Measurements from ENCODE around the gene CRELD1. TPM values are rescaled to one million over a fixed set of nuclear protein-coding genes. Genes with fewer than 3 reads are reported as not detected.
"Not testable (repeated sequence)": the region's sequence is repeated elsewhere in the genome, so short reads cannot be mapped to it uniquely, and the experiment has no call there.

Gene CRELD1
- total and polyA plus RNA-seq, 5 donors from 2014 or later = 20.5 to 26.5 (median 24.6) TPM

DNA sequence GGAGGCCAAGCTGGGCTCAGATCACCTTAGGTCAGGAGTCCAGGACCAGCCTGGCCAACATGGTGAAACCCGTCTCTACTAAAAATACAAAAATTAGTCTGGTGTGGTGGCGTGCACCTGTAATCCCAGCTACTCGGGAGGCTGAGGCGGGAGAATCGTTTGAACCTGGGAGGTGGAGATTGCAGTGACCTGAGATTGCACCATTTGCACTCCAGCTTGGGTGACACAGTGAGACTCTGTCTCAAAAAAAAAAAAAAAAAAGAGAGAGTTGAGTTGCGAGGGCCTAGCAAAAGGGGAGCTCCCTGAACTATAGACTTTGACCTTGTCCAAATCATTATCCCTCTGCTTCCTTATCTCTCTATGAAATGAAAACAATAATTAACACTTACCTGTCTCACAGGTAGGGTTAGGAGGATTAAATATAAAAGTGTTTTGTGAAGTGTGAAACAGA is 32.6 kb upstream of the CRELD1 start:
- not testable (repeated sequence) for H3K4me3 Mint-ChIP-seq; H3K4me3 ChIP-seq (ENCODE audit: low read depth, low read length); H3K27me3 ChIP-seq (ENCODE audit: control insufficient read depth, insufficient read depth, low read length); DNase-seq; H3K9me3 Mint-ChIP-seq; H3K9me3 ChIP-seq (ENCODE audit: control insufficient read depth in 2 of 2, low read length in 2 of 2); H3K27ac ChIP-seq (ENCODE audit: insufficient read depth, low read length, poor library complexity, severe bottlenecking); H3K27me3 Mint-ChIP-seq; H3K36me3 ChIP-seq (ENCODE audit: control insufficient read depth, insufficient read depth, low read length); ATAC-seq (ENCODE audit: low read depth in 2 of 2); H3K36me3 Mint-ChIP-seq
- H3K4me1 Mint-ChIP-seq = peaks cover 8 to 54% (median 33%) of the 10 kb centered on the region in 4 donors
- H3K4me1 ChIP-seq (ENCODE audit: control insufficient read depth, insufficient read depth, low read length, poor library complexity, severe bottlenecking) = peaks cover 17% of the 10 kb centered on the region
- H3K27ac Mint-ChIP-seq = peak overlapping the region in 2 of 3 donors; percentile 73 to 87

DNA sequence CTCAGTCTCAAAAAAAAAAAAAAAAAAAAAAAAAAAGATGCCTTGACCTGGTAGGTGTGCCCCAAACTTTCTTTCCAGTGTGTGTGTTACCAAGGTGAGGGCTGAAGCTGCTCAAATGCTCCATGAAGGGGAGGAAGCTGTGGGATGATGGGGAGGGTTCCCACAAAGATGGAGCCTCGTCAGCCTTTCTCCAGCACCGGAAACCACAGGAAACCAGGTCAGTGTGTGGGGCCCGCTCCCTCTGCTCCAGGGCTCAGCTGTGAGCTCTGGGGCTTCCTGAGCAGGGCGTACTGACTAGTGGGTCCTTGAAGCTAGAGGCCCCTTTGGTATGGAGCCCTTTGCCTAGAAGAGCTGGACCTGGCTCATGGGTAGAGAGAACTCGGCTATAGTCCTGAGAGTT is 31.7 kb upstream of the CRELD1 start:
- Histone ChIP-seq H3K4me3 (ENCODE audit: low read depth, low read length) (peak overlapping the region; percentile 11), H3K9me3 (ENCODE audit: control insufficient read depth in 2 of 2, low read length in 2 of 2) (no peaks in the 10 kb centered on the region), H3K27me3 (ENCODE audit: control insufficient read depth, insufficient read depth, low read length) (no peaks in the 10 kb centered on the region), H3K27ac (ENCODE audit: insufficient read depth, low read length, poor library complexity, severe bottlenecking) (peak overlapping the region; percentile 53), H3K36me3 (ENCODE audit: control insufficient read depth, insufficient read depth, low read length) (no peaks in the 10 kb centered on the region), H3K4me1 (ENCODE audit: control insufficient read depth, insufficient read depth, low read length, poor library complexity, severe bottlenecking) (peaks cover 17% of the 10 kb centered on the region)
- peak overlapping the region in 3 of 4 donors; percentile 26 to 60 (median 57) for H3K4me3 Mint-ChIP-seq
- peaks cover 8 to 47% (median 28%) of the 10 kb centered on the region in 4 donors for H3K4me1 Mint-ChIP-seq
- H3K9me3 Mint-ChIP-seq = no peaks in the 10 kb centered on the region
- ATAC-seq (ENCODE audit: low read depth in 2 of 2) (peak in 1 of 2 donors; percentile 59), DNase-seq (peak in 1 of 3 donors; percentile 37)
- no peaks in the 10 kb centered on the region for H3K27me3 Mint-ChIP-seq
- peak overlapping the region in 1 of 3 donors; percentile 42 for H3K27ac Mint-ChIP-seq
- no peaks in the 10 kb centered on the region for H3K36me3 Mint-ChIP-seq

DNA sequence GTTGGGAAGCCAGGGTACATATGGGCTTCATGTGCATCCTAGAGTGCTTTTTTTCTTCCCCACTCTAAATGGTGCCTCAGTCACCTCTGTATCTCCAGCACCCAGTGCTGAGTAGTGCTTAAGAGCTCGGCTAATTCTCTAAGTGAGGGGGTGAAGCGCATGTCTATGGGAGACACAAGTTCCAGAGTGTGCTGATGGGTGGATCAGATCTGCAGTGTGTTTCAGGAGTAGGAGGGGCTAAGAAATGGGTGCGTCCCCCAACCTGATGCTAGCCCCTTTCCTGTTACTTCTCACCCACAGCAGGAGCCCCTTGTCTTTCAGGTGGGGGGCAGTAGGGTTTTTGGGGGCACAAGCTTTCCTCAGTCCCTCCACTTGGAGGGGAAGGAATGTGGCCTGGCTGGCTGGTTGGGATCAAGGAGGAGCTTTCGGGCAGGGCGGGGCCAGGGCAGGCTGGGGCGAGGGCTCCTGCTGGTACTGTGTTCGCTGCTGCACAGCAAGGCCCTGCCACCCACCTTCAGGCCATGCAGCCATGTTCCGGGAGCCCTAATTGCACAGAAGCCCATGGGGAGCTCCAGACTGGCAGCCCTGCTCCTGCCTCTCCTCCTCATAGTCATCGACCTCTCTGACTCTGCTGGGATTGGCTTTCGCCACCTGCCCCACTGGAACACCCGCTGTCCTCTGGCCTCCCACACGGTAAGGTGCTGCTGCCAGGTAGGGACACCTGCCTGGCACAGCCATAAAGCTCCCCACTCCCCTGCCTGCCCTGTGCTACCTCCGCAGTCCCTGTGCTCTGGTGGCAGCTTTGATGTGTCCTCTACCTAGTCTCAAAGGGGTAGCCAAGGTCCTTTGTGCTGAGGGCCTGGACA is 31.0 kb upstream of the CRELD1 start, which contains the start of gene IL17RE:
IL17RE (plus strand) TSS at position 477 of the 866 bp plus-strand sequence; CDS start at position 562, 85 bp downstream.
- Mint-ChIP-seq H3K27ac (peak within 1 kb of the TSS; percentile 71 to 87 (median 73)), H3K27me3 (no peaks in the 10 kb centered on the region), H3K4me1 (peaks cover 8 to 41% (median 26%) of the 10 kb centered on the region in 4 donors), H3K36me3 (no peaks in the 10 kb centered on the region), H3K4me3 (peak within 1 kb of the TSS; percentile 26 to 61 (median 58)), H3K9me3 (no peaks in the 10 kb centered on the region)
- no peaks in the 10 kb centered on the region for H3K27me3 ChIP-seq (ENCODE audit: control insufficient read depth, insufficient read depth, low read length)
- peaks cover 17% of the 10 kb centered on the region for H3K4me1 ChIP-seq (ENCODE audit: control insufficient read depth, insufficient read depth, low read length, poor library complexity, severe bottlenecking)
- no peaks in the 10 kb centered on the region for H3K36me3 ChIP-seq (ENCODE audit: control insufficient read depth, insufficient read depth, low read length)
- H3K4me3 ChIP-seq (ENCODE audit: low read depth, low read length) = peak within 1 kb of the TSS; percentile 11
- H3K27ac ChIP-seq (ENCODE audit: insufficient read depth, low read length, poor library complexity, severe bottlenecking) = peak within 1 kb of the TSS; percentile 53
- no peak for ATAC-seq (ENCODE audit: low read depth in 2 of 2)
- no peak for DNase-seq
- H3K9me3 ChIP-seq (ENCODE audit: control insufficient read depth in 2 of 2, low read length in 2 of 2) = no peaks in the 10 kb centered on the region

DNA sequence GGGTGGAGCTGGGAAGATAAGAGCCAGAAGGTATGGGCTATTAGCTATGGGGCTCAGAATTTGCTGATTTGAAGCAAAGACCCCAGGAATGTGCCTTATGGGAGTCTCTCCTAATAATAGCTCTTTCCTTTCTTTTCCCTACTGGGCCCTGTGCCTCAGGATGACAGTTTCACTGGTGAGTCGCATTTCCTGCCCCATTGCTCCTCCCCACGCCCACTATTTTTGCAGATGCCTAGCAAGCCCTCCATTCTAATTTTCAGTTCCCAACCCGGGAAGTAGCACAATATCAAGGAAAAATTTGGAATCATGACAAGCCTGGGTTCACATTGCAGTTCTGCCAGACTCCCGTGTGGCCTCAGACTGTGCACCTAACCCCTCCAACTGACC is 30.4 kb upstream of the CRELD1 start:
- H3K36me3 Mint-ChIP-seq = no peaks in the 10 kb centered on the region
- no peak for DNase-seq
- H3K9me3 Mint-ChIP-seq = no peaks in the 10 kb centered on the region
- Histone ChIP-seq H3K27me3 (ENCODE audit: control insufficient read depth, insufficient read depth, low read length) (no peaks in the 10 kb centered on the region), H3K36me3 (ENCODE audit: control insufficient read depth, insufficient read depth, low read length) (no peaks in the 10 kb centered on the region), H3K9me3 (ENCODE audit: control insufficient read depth in 2 of 2, low read length in 2 of 2) (no peaks in the 10 kb centered on the region), H3K27ac (ENCODE audit: insufficient read depth, low read length, poor library complexity, severe bottlenecking) (no peak overlapping the region), H3K4me1 (ENCODE audit: control insufficient read depth, insufficient read depth, low read length, poor library complexity, severe bottlenecking) (peaks cover 17% of the 10 kb centered on the region), H3K4me3 (ENCODE audit: low read depth, low read length) (no peak overlapping the region)
- H3K4me3 Mint-ChIP-seq = peak overlapping the region in 2 of 4 donors; percentile 49 to 56
- ATAC-seq (ENCODE audit: low read depth in 2 of 2) = no peak
- peak overlapping the region in 2 of 3 donors; percentile 49 to 71 for H3K27ac Mint-ChIP-seq
- H3K27me3 Mint-ChIP-seq = no peaks in the 10 kb centered on the region
- H3K4me1 Mint-ChIP-seq = peaks cover 8 to 36% (median 23%) of the 10 kb centered on the region in 4 donors

DNA sequence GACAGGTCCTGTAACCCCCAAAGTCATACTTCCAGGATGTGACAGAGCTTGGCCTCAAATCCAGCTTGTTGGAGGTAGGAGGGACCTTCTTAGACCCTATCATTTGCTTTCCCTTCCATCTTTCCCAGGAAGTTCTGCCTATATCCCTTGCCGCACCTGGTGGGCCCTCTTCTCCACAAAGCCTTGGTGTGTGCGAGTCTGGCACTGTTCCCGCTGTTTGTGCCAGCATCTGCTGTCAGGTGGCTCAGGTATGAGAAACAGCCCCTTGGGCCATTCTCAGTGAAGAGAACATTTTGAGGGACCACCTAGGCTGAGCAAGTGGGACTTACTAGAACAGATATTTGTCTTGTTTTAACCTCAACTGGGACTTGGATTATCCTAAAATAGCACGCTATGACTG is 29.7 kb upstream of the CRELD1 start:
- no peak overlapping the region for H3K4me3 ChIP-seq (ENCODE audit: low read depth, low read length)
- Mint-ChIP-seq H3K27me3 (no peaks in the 10 kb centered on the region), H3K4me3 (peak overlapping the region in 2 of 4 donors; percentile 16 to 49), H3K27ac (no peak overlapping the region), H3K4me1 (peaks cover 8 to 31% (median 20%) of the 10 kb centered on the region in 4 donors), H3K9me3 (no peaks in the 10 kb centered on the region), H3K36me3 (no peaks in the 10 kb centered on the region)
- no peak overlapping the region for H3K27ac ChIP-seq (ENCODE audit: insufficient read depth, low read length, poor library complexity, severe bottlenecking)
- ATAC-seq (ENCODE audit: low read depth in 2 of 2) = no peak
- no peak for DNase-seq
- no peaks in the 10 kb centered on the region for H3K36me3 ChIP-seq (ENCODE audit: control insufficient read depth, insufficient read depth, low read length)
- H3K9me3 ChIP-seq (ENCODE audit: control insufficient read depth in 2 of 2, low read length in 2 of 2) = no peaks in the 10 kb centered on the region
- no peaks in the 10 kb centered on the region for H3K27me3 ChIP-seq (ENCODE audit: control insufficient read depth, insufficient read depth, low read length)
- H3K4me1 ChIP-seq (ENCODE audit: control insufficient read depth, insufficient read depth, low read length, poor library complexity, severe bottlenecking) = peaks cover 17% of the 10 kb centered on the region

DNA sequence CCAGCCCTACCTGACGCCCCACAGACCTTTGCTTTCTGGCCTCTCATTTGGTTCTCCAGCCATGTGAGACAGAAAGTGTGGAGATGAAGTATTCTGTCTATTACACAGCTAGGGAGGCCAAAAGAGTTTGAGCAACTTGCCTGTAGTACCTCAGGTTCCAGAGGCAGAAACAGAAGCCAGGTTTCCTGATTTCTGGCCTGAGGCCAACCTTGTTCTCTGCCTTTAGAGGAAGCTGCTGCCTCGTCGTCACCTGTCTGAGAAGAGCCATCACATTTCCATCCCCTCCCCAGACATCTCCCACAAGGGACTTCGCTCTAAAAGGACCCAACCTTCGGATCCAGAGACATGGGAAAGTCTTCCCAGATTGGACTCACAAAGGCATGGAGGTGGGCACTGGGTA is 27.2 kb upstream of the CRELD1 start:
- no peaks in the 10 kb centered on the region for H3K36me3 Mint-ChIP-seq
- Histone ChIP-seq H3K27me3 (ENCODE audit: control insufficient read depth, insufficient read depth, low read length) (no peaks in the 10 kb centered on the region), H3K9me3 (ENCODE audit: control insufficient read depth in 2 of 2, low read length in 2 of 2) (no peaks in the 10 kb centered on the region), H3K4me3 (ENCODE audit: low read depth, low read length) (no peak overlapping the region), H3K27ac (ENCODE audit: insufficient read depth, low read length, poor library complexity, severe bottlenecking) (no peak overlapping the region), H3K36me3 (ENCODE audit: control insufficient read depth, insufficient read depth, low read length) (no peaks in the 10 kb centered on the region), H3K4me1 (ENCODE audit: control insufficient read depth, insufficient read depth, low read length, poor library complexity, severe bottlenecking) (peaks cover 21% of the 10 kb centered on the region)
- H3K4me3 Mint-ChIP-seq = no peak overlapping the region
- ATAC-seq (ENCODE audit: low read depth in 2 of 2) (no peak), DNase-seq (no peak)
- H3K27me3 Mint-ChIP-seq = no peaks in the 10 kb centered on the region
- H3K27ac Mint-ChIP-seq = no peak overlapping the region
- H3K4me1 Mint-ChIP-seq = peaks cover 8 to 35% (median 16%) of the 10 kb centered on the region in 4 donors
- H3K9me3 Mint-ChIP-seq = no peaks in the 10 kb centered on the region

DNA sequence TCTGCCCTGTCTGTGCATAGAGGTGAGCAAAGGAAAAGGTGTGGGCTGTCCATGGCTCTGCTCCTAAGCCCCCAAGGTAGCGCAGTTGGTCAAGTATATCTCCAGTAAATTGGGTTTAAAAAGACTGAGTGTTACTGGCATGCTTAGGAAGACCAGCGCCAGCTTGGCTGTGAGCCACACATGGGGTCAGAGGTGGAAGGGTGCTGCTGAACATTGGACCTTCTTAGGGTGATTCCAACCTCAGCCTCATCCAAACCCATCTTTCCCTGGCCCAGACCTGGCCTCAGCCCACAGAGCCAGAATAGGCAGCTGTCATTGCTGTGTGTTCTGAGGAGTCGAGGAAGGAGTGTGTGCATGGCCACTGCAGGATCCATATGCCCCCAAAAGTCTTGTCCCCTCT is 25.3 kb upstream of the CRELD1 start:
- H3K4me1 Mint-ChIP-seq = peaks cover 4 to 27% (median 13%) of the 10 kb centered on the region in 4 donors
- Histone ChIP-seq H3K36me3 (ENCODE audit: control insufficient read depth, insufficient read depth, low read length) (no peaks in the 10 kb centered on the region), H3K27me3 (ENCODE audit: control insufficient read depth, insufficient read depth, low read length) (no peaks in the 10 kb centered on the region), H3K4me3 (ENCODE audit: low read depth, low read length) (no peak overlapping the region), H3K4me1 (ENCODE audit: control insufficient read depth, insufficient read depth, low read length, poor library complexity, severe bottlenecking) (peaks cover 18% of the 10 kb centered on the region), H3K9me3 (ENCODE audit: control insufficient read depth in 2 of 2, low read length in 2 of 2) (no peaks in the 10 kb centered on the region), H3K27ac (ENCODE audit: insufficient read depth, low read length, poor library complexity, severe bottlenecking) (no peak overlapping the region)
- no peak overlapping the region for H3K4me3 Mint-ChIP-seq
- H3K27ac Mint-ChIP-seq = no peak overlapping the region
- no peaks in the 10 kb centered on the region for H3K36me3 Mint-ChIP-seq
- DNase-seq (no peak), ATAC-seq (ENCODE audit: low read depth in 2 of 2) (no peak)
- peaks cover 5% of the 10 kb centered on the region for H3K27me3 Mint-ChIP-seq
- H3K9me3 Mint-ChIP-seq = peaks cover 0 to 2% (median 0%) of the 10 kb centered on the region in 7 donors

Data from CD4-positive, CD25-positive, alpha-beta regulatory T cell (primary cell).